22Rv1 (cell line): ENCODE measurements around the gene FOXG1.

Source experiments
- CTCF ChIP-seq: fragments of 450-650 bp; IDR thresholded peaks from 2 replicates; pipeline ENCODE4 v1.5.1; 2017; ENCODE audit warnings: mild to moderate bottlenecking
- ZFX ChIP-seq: fragments of 450-650 bp; IDR thresholded peaks from 2 replicates; pipeline ENCODE4 v1.6.1; 2017; ENCODE audit warnings: antibody characterized with exemption, borderline replicate concordance

DNA sequence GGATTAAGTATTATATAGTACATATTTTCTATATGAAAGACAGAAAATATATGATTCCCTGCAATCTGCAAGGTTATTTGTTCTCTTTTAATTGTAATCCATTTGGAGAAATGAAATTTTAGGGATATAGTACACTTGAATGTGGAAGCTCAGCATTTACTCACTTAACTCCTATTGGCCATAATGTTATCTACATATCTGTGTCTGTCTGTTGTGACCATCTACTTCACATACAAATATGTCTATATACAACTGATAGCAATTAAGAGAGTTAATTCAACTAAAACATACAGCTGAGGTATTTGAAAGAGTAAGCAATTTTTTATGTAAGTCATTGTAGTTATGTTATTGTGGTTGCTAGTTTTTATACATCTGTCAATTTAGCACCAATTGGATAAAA is 12.9 kb downstream of the FOXG1 start:
- TF ChIP-seq CTCF (no peak), ZFX (no peak)
